Ureter (tissue), 1 donor: ENCODE measurements around the gene VAX1. TPM values are rescaled to one million over a fixed set of nuclear protein-coding genes. Genes with fewer than 3 reads are reported as not detected.

ENCODE experiments used
- DNase-seq: peaks from one replicate; pipeline ENCODE4 v3.0.0-alpha.2; 2020; ENCODE audit warnings: low spot score
- total RNA-seq: library from RNA; stranded (reverse); gene quantifications from one replicate; pipeline ENCODE4 v1.2.4, GENCODE V29; 2023
- donor health status: DM: yes; HTN: yes; CAD: no.

Gene VAX1
- total RNA-seq, 1 donor from 2014 or later = not detected

- no peak for DNase-seq
Measured at GRCh38 chr10:117164592-117165537, 26.8 kb upstream of the VAX1 start.

- no peak for DNase-seq
Measured at GRCh38 chr10:117163954-117164548, 26.0 kb upstream of the VAX1 start.

DNA sequence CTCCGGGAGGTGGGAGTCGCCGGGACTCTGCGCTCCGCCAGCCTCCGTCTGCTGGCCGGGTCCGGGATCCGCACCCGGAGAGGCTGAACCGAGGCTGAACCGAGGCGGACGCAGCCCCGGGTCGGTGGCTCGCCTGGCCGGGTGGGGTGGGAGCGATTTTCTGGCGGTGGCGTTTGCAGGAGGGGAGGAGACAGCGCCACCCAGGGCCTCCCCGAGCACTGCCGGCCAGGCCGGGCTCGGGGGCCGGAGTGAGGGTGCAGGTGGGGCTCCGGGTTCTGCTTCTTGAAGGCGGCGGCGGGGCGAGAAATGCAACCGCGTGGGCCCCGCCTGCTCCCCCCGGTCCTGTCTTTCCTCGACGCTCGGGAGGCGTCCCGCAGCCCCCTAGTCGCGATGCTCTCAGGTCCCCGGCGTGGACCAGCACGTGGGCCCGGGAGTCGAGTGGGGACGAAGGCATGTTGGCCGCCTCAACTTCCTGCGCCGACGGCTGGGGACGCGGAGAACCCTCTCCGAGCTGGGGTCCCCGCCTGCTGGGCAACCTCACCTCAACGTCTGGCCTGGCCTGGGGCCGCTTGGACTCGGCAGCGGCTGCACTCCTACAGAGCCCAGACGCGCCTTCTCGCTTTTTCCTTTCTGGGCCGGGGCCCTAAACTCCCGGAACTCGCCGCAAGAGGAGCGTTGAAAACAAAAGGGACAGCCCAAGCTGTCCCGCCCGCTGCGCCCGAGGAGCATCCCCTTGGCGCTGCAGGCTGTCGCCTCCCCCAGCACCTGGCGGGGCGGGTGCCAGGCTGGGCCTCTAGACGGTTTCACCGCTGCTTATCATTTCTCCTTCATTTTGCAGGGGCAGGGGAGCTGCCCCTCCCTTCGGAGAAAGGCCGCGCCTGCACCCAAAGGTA lies 25.2 kb upstream of the VAX1 start:
- DNase-seq = no peak

GRCh38 chr10:117162093-117163060 lies 24.3 kb upstream of the VAX1 start:
- DNase-seq = no peak

GRCh38 chr10:117161386-117162033 lies 23.4 kb upstream of the VAX1 start:
- DNase-seq = no peak

DNA sequence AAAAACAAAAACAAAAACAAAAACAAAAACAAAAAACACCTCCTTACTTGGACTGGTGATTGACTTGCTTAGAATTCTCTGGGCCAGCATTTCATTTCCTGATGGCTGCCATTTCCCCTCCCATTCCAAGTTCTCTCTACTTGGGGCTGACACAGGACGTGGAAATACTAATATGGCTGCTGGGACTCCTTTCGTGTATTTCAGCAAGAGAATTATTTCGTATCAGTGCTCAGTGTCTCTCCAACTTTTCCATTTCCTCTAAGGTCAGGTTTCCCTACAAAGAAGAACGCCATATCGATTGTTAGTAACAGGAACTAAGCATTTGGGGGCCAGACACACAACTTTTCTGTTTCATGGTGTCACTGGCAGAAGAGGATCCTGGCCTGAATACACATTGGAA lies 22.5 kb upstream of the VAX1 start:
- DNase-seq = no peak

DNA sequence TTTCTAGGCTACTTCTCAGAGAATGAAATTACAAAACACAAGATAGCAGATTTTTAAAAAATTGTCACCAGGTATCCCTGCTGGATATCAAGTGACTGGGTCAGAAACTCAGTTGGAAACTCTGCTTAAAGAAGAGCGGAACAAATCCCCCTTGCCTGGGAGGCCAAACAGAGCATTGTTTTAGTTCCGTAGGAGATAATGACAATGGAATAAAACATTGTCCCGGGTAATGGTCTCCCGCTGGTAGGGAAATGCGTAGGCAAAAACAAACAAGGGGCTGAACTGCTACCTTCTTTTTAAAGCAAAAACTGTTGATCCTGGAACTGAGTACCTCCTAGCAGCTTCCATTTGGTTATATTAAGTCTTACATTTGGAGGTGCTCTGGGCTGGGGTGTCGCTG lies 21.3 kb upstream of the VAX1 start:
- DNase-seq = no peak

GRCh38 chr10:117158297-117158696 lies 20.2 kb upstream of the VAX1 start:
- DNase-seq = no peak

DNA sequence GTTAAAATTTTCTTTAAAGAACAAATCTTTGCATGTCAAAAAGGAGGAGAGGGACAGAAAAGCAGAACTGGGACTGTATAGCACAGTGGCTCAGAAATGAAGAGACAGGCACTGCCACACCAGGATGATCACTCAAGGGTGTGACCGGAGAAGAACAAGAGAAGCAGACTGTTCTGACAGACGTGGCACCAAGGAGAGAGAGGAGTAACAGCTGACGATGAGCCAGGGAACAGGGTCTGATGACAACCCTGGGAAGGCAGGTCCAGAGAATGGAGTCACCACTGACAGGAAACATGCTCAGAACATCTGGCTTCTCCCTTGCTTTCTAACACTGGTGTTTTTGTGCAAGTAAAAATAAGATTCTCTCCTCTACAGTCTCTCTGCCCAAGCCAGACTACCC lies 14.6 kb upstream of the VAX1 start:
- no peak for DNase-seq

DNA sequence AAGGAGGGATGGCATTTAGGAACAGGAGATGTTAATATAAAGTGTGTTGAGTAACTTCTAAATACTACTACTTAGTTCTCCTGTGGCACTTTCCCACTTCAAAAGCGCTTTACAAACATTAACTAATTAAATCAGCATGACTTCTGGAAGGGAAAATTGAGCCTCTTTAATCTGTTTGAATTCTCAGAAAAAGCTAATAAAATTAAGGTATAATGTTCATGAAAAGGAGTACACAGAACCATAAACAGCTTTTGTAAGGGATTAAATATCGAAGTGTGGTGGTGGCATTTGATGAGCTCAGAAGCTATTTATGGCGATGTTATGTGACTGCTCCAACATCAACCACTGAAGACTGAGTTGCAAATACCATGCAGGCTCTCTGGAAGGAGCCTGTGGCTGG lies 10.2 kb upstream of the VAX1 start:
- no peak for DNase-seq

DNA sequence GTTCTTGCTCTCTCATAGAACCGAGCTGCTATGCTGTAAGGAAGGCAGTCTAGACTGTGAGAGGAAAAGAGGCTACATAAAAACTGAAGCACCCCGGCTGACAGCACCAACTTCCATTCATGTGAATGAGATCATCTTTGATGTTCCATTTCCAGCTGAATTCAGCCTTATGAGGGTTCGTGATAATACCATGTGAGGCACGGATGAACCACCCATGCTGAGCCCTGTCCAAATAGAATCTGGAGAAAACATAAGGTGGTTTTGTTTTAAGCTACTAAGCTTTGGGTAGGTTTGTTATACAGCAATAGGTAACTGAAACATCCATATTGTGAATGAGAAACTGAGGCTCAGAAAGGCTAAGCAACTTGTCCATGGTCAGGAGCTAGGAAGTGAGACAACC lies 6.9 kb upstream of the VAX1 start:
- no peak for DNase-seq

DNA sequence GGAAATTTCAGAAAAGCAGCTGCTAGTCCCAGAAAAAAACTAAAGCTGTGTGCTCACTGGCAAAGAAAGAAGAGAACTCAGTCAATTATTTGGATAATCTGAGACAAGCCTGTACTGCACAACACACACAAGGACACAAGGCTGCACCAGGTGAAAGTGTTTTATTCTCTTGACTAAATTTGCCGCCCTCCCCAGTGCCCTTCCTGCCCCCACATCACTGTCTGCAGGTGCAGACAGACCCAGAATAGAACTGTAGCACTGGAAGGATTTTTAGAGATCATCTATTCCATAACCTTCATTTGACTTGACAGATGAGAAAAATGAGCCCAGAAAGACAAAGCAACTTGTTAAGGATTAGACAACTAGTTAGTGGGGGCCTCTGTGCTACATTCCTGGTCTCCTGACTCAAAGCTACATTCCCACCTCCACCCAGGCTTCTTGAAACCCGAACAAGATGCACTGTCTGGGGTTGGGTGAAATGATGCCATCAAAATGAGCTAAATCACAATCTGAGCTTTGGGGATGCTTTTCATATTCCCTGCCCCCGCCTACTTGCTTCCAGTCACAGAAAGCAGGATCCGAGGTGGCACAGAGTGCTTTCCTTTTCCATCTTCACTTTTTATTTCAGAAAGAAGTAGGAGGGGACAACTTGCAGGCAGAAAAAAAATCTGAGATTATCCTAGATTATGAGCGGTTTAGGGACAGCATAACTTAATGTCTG lies 5.2 kb upstream of the VAX1 start:
- DNase-seq = no peak

GRCh38 chr10:117140525-117140902 lies 2.4 kb upstream of the VAX1 start:
- DNase-seq = no peak

- no peak for DNase-seq
Measured at GRCh38 chr10:117139581-117140524, 1.8 kb upstream of the VAX1 start.

GRCh38 chr10:117138838-117139580 lies 939 bp upstream of the VAX1 start:
- DNase-seq = no peak

DNA sequence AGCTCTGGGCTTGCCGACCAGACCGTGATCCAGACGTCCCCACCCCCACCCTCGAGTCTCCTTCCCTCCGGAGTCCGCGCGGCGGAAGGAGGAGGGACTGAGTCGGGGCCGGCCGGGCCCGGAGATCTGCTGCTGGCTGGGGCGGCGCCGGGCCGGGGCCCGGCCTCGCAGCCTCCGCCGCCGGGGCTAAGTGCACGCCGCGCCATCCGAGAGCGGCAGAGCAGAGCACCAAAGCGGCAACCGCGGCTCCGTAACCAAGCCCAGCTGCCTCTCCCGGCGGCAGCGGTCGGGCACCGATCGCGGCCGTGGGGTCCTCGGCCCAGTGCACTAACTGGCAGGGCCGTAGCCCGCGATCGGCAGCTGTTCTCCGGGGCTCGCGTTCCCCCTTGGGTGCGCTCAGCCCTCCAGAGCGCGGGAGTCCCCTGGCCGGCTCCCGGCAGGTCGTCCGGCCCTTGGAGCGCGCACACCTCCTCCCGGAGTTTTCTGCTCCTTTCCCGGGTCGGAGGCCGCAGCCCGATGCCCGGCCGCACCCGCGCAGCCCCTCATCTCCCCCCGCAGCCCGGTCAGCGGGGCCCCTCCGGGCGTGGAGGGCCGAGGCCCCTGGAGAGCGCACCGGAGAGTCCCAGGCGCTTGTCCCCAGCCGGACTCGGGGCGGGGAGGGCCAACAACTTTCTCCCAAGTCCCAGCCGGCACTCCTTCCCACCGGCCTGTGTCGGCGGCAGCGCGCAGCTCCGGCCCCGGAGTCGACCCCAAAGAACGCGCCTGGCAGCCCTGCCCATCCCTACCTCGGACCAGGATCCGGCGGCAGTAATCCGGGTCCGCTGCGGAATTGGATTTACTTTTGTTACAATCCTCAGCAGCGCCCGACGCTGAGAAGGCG lies 799 bp downstream of the VAX1 start:
- DNase-seq = no peak

DNA sequence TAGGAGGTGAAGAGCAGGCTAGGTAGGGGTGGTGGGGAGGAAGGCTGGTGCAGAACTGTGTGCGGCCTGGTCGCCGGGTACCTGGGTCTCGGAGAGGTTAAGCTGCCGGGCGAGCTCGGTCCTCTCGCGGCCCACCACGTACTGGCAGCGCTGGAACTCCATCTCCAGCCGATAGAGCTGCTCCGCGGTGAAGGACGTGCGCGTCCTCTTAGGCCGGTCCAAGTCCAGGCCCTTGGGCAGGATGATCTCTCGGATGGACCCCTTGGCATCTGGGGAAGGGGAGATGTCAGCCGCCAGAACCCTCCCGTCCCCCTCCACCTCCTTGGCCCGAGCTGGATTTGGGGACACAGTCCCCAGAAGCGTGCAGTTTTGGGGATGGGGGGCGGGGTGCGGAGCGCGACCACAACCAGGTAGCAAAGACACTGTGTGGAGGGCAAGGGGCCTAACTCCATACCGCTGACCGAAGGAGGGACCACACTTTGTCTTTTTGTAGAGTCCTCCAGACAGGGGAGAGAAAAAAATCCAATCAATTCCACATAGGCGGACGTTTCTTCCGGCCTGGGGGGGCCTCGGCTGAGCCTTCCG lies 1.6 kb downstream of the VAX1 start:
- DNase-seq = no peak
